Neural progenitor cell (in vitro differentiated cells): ENCODE results near the gene TLE3. TPM values are rescaled to one million over a fixed set of nuclear protein-coding genes. Genes with fewer than 3 reads are reported as not detected.

Experiments used
- DNase-seq: peaks from one replicate; pipeline ENCODE4 v3.0.0-alpha.2; 2016; ENCODE audit warnings: low spot score
- H2AFZ ChIP-seq: fragments of 200-600 bp; sonication (generic); replicated peaks from 2 replicates; pipeline ENCODE4 v1.6.1; 2016; ENCODE audit warnings: antibody characterized with exemption
- H3F3A ChIP-seq: fragments of 200-600 bp; sonication (generic); 2 replicates; pipeline ENCODE4 v1.6.1; 2016; ENCODE audit warnings: antibody characterized with exemption, low read depth
- H3K27ac ChIP-seq: fragments of 200-600 bp; sonication (generic); 2 replicates; pipeline ENCODE4 v1.5.1; 2016; ENCODE audit warnings: mild to moderate bottlenecking
- H3K27me3 ChIP-seq: fragments of 200-600 bp; sonication (generic); 2 replicates; pipeline ENCODE4 v1.6.1; 2016; ENCODE audit warnings: mild to moderate bottlenecking, moderate library complexity
- H3K36me3 ChIP-seq: fragments of 200-600 bp; sonication (generic); 2 replicates; pipeline ENCODE4 v1.5.1; 2016
- H3K4me1 ChIP-seq: fragments of 200-600 bp; sonication (generic); 2 replicates; pipeline ENCODE4 v1.6.1; 2016; ENCODE audit warnings: mixed run types
- H3K4me2 ChIP-seq: fragments of 200-600 bp; sonication (generic); 2 replicates; pipeline ENCODE4 v1.6.1; 2016
- H3K4me3 ChIP-seq: fragments of 200-600 bp; sonication (generic); 2 replicates; pipeline ENCODE4 v1.5.1; 2016
- H3K79me2 ChIP-seq: fragments of 200-600 bp; sonication (generic); 2 replicates; pipeline ENCODE4 v1.6.1; 2016; ENCODE audit warnings: low read depth
- H3K9ac ChIP-seq: fragments of 200-600 bp; sonication (generic); 2 replicates; pipeline ENCODE4 v1.6.1; 2016
- H3K9me3 ChIP-seq: fragments of 200-600 bp; sonication (generic); 2 replicates; pipeline ENCODE4 v1.5.1; 2016; ENCODE audit warnings: low read depth
- H4K20me1 ChIP-seq: fragments of 200-600 bp; sonication (generic); 2 replicates; pipeline ENCODE4 v1.6.1; 2016; ENCODE audit warnings: low read depth
- H3K27ac Mint-ChIP-seq: 3 replicates; pipeline ENCODE4 v1.8.0; 2021; ENCODE audit warnings: mixed read lengths
- H3K27me3 Mint-ChIP-seq: 2 replicates; pipeline ENCODE4 v1.8.0; 2022; ENCODE audit warnings: low read depth, mild to moderate bottlenecking, inconsistent platforms, moderate library complexity, mixed read lengths; ENCODE audit not compliant: insufficient read depth
- H3K36me3 Mint-ChIP-seq: 3 replicates; pipeline ENCODE4 v1.8.0; 2021; ENCODE audit warnings: mixed read lengths
- H3K4me1 Mint-ChIP-seq: 3 replicates; pipeline ENCODE4 v1.8.0; 2021; ENCODE audit warnings: mixed read lengths
- H3K4me3 Mint-ChIP-seq: 3 replicates; pipeline ENCODE4 v1.8.0; 2021; ENCODE audit warnings: mild to moderate bottlenecking, moderate library complexity, mixed read lengths
- H3K9me3 Mint-ChIP-seq: 3 replicates; pipeline ENCODE4 v1.8.0; 2020; ENCODE audit warnings: mixed read lengths
- CTCF ChIP-seq: fragments of 200-600 bp; sonication (generic); IDR thresholded peaks from 2 replicates; pipeline ENCODE4 v1.5.1; 2017; ENCODE audit warnings: antibody characterized with exemption, mild to moderate bottlenecking
- EZH2 ChIP-seq: fragments of 200-600 bp; sonication (generic); IDR thresholded peaks from 2 replicates; pipeline ENCODE4 v1.6.1; 2017; ENCODE audit warnings: antibody characterized with exemption, mild to moderate bottlenecking, moderate library complexity
- EZH2phosphoT487 ChIP-seq: fragments of 200-600 bp; sonication (generic); IDR thresholded peaks from 2 replicates; pipeline ENCODE4 v1.6.1; 2017; ENCODE audit warnings: antibody characterized with exemption
- total RNA-seq: library from RNA; depleted of rRNA; stranded (reverse); fragments of >200 nt; gene quantifications from 2 replicates; pipeline ENCODE4 v1.2.3, GENCODE V29; 2015; ENCODE audit warnings: low replicate concordance

TLE3 gene
- total RNA-seq, 1 donor from 2014 or later, result 22.1 TPM

- peaks cover 57% of the 10 kb centered on the region for H3K36me3 Mint-ChIP-seq
- peaks cover 2% of the 10 kb centered on the region for H3K9me3 Mint-ChIP-seq
Measured at GRCh38 chr15:70072479-70072878, 25.2 kb downstream of the TLE3 start.

GRCh38 chr15:70071799-70072198, 25.9 kb downstream of the TLE3 start:
- peaks cover 100% of the 10 kb centered on the region for H4K20me1 ChIP-seq

More at GRCh38 chr15:70072479-70072878, 25.2 kb downstream of the TLE3 start:
- Mint-ChIP-seq H3K4me3 (no peak overlapping the region), H3K27ac (no peak overlapping the region), H3K4me1 (peaks cover 53% of the 10 kb centered on the region), H3K27me3 (peaks cover 11% of the 10 kb centered on the region)
- no peaks in the 10 kb centered on the region for H3K9me3 ChIP-seq
- no peaks in the 10 kb centered on the region for H3K27me3 ChIP-seq
- TF ChIP-seq EZH2, result no peak
- no peak for TF ChIP-seq CTCF
- TF ChIP-seq EZH2phosphoT487, result no peak
- H2AFZ ChIP-seq, result no peak overlapping the region
- peak overlapping the region; percentile 50 for H3K4me2 ChIP-seq
- peaks cover 25% of the 10 kb centered on the region for H3K4me1 ChIP-seq
- peaks cover 100% of the 10 kb centered on the region for H4K20me1 ChIP-seq
- no peak overlapping the region for H3K4me3 ChIP-seq
- peak overlapping the region; percentile 50 for H3K27ac ChIP-seq
- peaks cover 10% of the 10 kb centered on the region for H3F3A ChIP-seq
- no peaks in the 10 kb centered on the region for H3K36me3 ChIP-seq
- DNase-seq, result no peak
- H3K9ac ChIP-seq, result no peak overlapping the region
- peaks cover 88% of the 10 kb centered on the region for H3K79me2 ChIP-seq

GRCh38 chr15:70069716-70070115, 28.0 kb downstream of the TLE3 start:
- H3K4me3 Mint-ChIP-seq, result no peak overlapping the region
- no peak overlapping the region for H3K27ac ChIP-seq
- DNase-seq, result no peak
- H3K9me3 ChIP-seq, result no peaks in the 10 kb centered on the region
- H3K9me3 Mint-ChIP-seq, result peaks cover 2% of the 10 kb centered on the region
- peaks cover 10% of the 10 kb centered on the region for H3F3A ChIP-seq
- H3K27me3 ChIP-seq, result no peaks in the 10 kb centered on the region
- no peak for TF ChIP-seq EZH2
- H3K9ac ChIP-seq, result no peak overlapping the region
- H3K79me2 ChIP-seq, result peaks cover 84% of the 10 kb centered on the region
- H3K4me2 ChIP-seq, result no peak overlapping the region
- no peak overlapping the region for H3K4me3 ChIP-seq
- H3K4me1 Mint-ChIP-seq, result peaks cover 42% of the 10 kb centered on the region
- peaks cover 98% of the 10 kb centered on the region for H4K20me1 ChIP-seq
- peaks cover 58% of the 10 kb centered on the region for H3K36me3 Mint-ChIP-seq
- H3K36me3 ChIP-seq, result no peaks in the 10 kb centered on the region
- peaks cover 18% of the 10 kb centered on the region for H3K4me1 ChIP-seq
- no peak overlapping the region for H3K27ac Mint-ChIP-seq
- H3K27me3 Mint-ChIP-seq, result peaks cover 8% of the 10 kb centered on the region
- no peak overlapping the region for H2AFZ ChIP-seq

More at GRCh38 chr15:70071799-70072198, 25.9 kb downstream of the TLE3 start:
- peaks cover 20% of the 10 kb centered on the region for H3K4me1 ChIP-seq
- no peak overlapping the region for H3K4me3 Mint-ChIP-seq
- peaks cover 11% of the 10 kb centered on the region for H3K27me3 Mint-ChIP-seq
- peak overlapping the region; percentile 50 for H3K4me2 ChIP-seq
- no peaks in the 10 kb centered on the region for H3K36me3 ChIP-seq
- H3K27me3 ChIP-seq, result no peaks in the 10 kb centered on the region
- peaks cover 2% of the 10 kb centered on the region for H3K9me3 Mint-ChIP-seq
- H2AFZ ChIP-seq, result no peak overlapping the region
- H3K9ac ChIP-seq, result no peak overlapping the region
- peaks cover 10% of the 10 kb centered on the region for H3F3A ChIP-seq
- H3K27ac ChIP-seq, result peak overlapping the region; percentile 42
- peaks cover 61% of the 10 kb centered on the region for H3K36me3 Mint-ChIP-seq
- no peak overlapping the region for H3K27ac Mint-ChIP-seq
- TF ChIP-seq CTCF, result no peak
- no peak for TF ChIP-seq EZH2phosphoT487
- TF ChIP-seq EZH2, result no peak
- H3K9me3 ChIP-seq, result no peaks in the 10 kb centered on the region
- H3K4me1 Mint-ChIP-seq, result peaks cover 46% of the 10 kb centered on the region
- H3K4me3 ChIP-seq, result no peak overlapping the region
- peak; percentile 90 for DNase-seq
- H3K79me2 ChIP-seq, result peaks cover 88% of the 10 kb centered on the region

- Histone ChIP-seq H2AFZ (no peak overlapping the region), H3K36me3 (no peaks in the 10 kb centered on the region), H4K20me1 (peaks cover 98% of the 10 kb centered on the region), H3K9me3 (no peaks in the 10 kb centered on the region), H3K4me1 (peaks cover 18% of the 10 kb centered on the region), H3K9ac (no peak overlapping the region), H3K4me3 (no peak overlapping the region), H3K79me2 (peaks cover 78% of the 10 kb centered on the region), H3K27me3 (no peaks in the 10 kb centered on the region), H3F3A (peaks cover 10% of the 10 kb centered on the region), H3K4me2 (no peak overlapping the region), H3K27ac (no peak overlapping the region)
- no peak for DNase-seq
- Mint-ChIP-seq H3K4me1 (peaks cover 46% of the 10 kb centered on the region), H3K27me3 (peaks cover 8% of the 10 kb centered on the region), H3K9me3 (peaks cover 2% of the 10 kb centered on the region), H3K4me3 (no peak overlapping the region), H3K36me3 (peaks cover 53% of the 10 kb centered on the region), H3K27ac (no peak overlapping the region)
- TF ChIP-seq CTCF (no peak), EZH2phosphoT487 (no peak), EZH2 (no peak)
Measured at GRCh38 chr15:70068783-70069565, 28.7 kb downstream of the TLE3 start.
